KBM-7 (cell line): ENCODE measurements around the gene CDKAL1.

ENCODE experiments used
- DNase-seq: peaks from one replicate; pipeline ENCODE4 v3.0.0-alpha.2; 2015
- in situ Hi-C: fragments of 300-500 bp; cut with MboI; formaldehyde crosslinking; loops from 2 replicates; pipeline ENCODE4 v1.14.3; 2020; ENCODE audit warnings: low sequenced_read_pairs, low pct_unique_long_range_greater_than_20kb, mixed read lengths

Gene CDKAL1

GRCh38 chr6:20943040-20943627, 408.9 kb downstream of the CDKAL1 start:
- DNase-seq: no peak
- in situ Hi-C loops: no loop called here

GRCh38 chr6:20943922-20944321, 409.7 kb downstream of the CDKAL1 start:
- no peak for DNase-seq
- in situ Hi-C loops: no loop called here

GRCh38 chr6:20946022-20946421, 411.8 kb downstream of the CDKAL1 start:
- in situ Hi-C loops: no loop called here
- peak; percentile 32 for DNase-seq

GRCh38 chr6:20946890-20947289, 412.6 kb downstream of the CDKAL1 start:
- in situ Hi-C loops: no loop called here
- no peak for DNase-seq

GRCh38 chr6:20947977-20948376, 413.7 kb downstream of the CDKAL1 start:
- no peak for DNase-seq
- in situ Hi-C loops: no loop called here

GRCh38 chr6:20948556-20948955, 414.3 kb downstream of the CDKAL1 start:
- no peak for DNase-seq
- in situ Hi-C loops: no loop called here

GRCh38 chr6:20949138-20949537, 414.9 kb downstream of the CDKAL1 start:
- in situ Hi-C loops: no loop called here
- no peak for DNase-seq

- in situ Hi-C loops: no loop called here
- peak; percentile 38 for DNase-seq
Observed at GRCh38 chr6:20952699-20953474, 418.6 kb downstream of the CDKAL1 start.

GRCh38 chr6:20954315-20954714, 420.1 kb downstream of the CDKAL1 start:
- in situ Hi-C loops: no loop called here
- no peak for DNase-seq

- in situ Hi-C loops: no loop called here
- DNase-seq: no peak
Observed at GRCh38 chr6:20955131-20955530, 420.9 kb downstream of the CDKAL1 start.

GRCh38 chr6:20955751-20956150, 421.5 kb downstream of the CDKAL1 start:
- in situ Hi-C loops: no loop called here
- no peak for DNase-seq

- in situ Hi-C loops: no loop called here
- no peak for DNase-seq
Observed at GRCh38 chr6:20960067-20960466, 425.8 kb downstream of the CDKAL1 start.

- no peak for DNase-seq
- in situ Hi-C loops: no loop called here
Observed at GRCh38 chr6:20965276-20965675, 431.0 kb downstream of the CDKAL1 start.

- no peak for DNase-seq
- in situ Hi-C loops: no loop called here
Observed at GRCh38 chr6:20965915-20966314, 431.7 kb downstream of the CDKAL1 start.

- DNase-seq: no peak
- in situ Hi-C loops: no loop called here
Observed at GRCh38 chr6:20969551-20969950, 435.3 kb downstream of the CDKAL1 start.

- in situ Hi-C loops: no loop called here
Observed at GRCh38 chr6:20976391-20976918, 442.2 kb downstream of the CDKAL1 start.

GRCh38 chr6:20978151-20978614, 443.9 kb downstream of the CDKAL1 start:
- in situ Hi-C loops: no loop called here
- DNase-seq: no peak

More at GRCh38 chr6:20976391-20976918, 442.2 kb downstream of the CDKAL1 start:
- no peak for DNase-seq

GRCh38 chr6:20979076-20979475, 444.8 kb downstream of the CDKAL1 start:
- in situ Hi-C loops: no loop called here
- no peak for DNase-seq

- in situ Hi-C loops: no loop called here
- no peak for DNase-seq
Observed at GRCh38 chr6:20983961-20984360, 449.7 kb downstream of the CDKAL1 start.

GRCh38 chr6:20985821-20986220, 451.6 kb downstream of the CDKAL1 start:
- in situ Hi-C loops: no loop called here
- no peak for DNase-seq
